GM18867 (cell line): Measurements from ENCODE around the gene SPATA1.

Experiments
- ATAC-seq: cut with Tn5 transposase; IDR thresholded peaks from one replicate; pipeline ENCODE4 v1.9.1; 2021; ENCODE audit warnings: mild to moderate bottlenecking, moderate library complexity; ENCODE audit not compliant: unreplicated experiment

Gene SPATA1, protein sequence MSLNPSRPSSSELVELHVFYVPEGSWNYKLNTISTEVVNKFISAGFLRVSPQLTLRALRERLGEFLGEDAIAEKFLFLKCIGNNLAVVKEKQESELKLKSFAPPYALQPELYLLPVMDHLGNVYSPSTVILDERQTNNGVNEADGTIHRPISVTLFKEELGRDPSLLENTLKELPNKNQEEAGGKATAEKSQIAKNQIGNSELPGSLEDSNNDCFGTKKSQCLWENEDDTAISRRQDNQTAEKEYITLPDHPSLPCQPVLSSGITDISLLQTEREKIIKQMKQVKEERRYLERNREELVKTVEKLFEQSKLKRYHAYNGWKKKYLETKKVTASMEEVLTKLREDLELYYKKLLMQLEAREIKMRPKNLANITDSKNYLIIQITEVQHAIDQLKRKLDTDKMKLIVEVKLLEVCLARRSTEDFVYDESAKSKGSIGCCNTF

DNA sequence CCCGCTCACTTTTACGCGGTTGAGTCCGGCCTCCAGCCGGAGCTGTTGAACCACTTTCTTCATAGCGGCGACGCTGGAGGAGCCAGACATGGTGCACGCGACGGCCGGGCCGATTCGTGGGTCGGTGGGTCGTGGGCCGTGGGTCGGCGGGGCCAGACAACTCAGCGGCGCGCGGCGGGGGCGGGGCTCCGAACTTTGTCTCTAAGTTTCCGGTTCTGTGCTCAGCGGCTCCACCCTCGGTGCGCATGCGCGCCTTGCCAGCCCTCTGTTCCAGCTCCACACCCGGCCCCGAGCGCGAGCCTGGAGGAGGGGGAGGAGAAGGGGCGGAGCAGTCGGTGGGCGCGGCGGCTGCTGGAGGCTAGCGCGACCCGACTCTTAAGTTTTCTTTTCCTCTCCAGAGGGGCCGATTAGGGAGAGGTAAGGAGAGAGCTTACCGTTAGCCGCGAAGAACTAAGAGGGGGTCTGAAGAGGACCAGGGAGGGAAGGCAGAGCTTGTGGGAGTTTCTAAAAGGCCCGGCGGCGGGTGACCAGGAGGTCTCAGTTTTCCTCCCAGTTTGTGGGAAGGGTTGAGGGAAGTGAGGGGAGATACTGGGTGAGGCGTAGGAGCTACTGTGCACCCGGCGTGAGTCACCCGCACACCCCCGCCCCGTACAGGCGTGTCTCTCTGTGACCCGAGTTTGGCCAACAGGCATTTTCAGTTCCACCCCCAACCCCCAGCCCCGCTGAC, at the start of gene SPATA1, which contains the start of gene GNG5:
SPATA1 (plus strand) TSS at position 385 of the 727 bp plus-strand sequence. CDS start 9,974 bp downstream, outside the sequence.
GNG5 (minus strand) TSS at position 580 of the 727 bp plus-strand sequence; CDS start at position 90, 490 bp downstream.
- peak; percentile 81 for ATAC-seq

DNA sequence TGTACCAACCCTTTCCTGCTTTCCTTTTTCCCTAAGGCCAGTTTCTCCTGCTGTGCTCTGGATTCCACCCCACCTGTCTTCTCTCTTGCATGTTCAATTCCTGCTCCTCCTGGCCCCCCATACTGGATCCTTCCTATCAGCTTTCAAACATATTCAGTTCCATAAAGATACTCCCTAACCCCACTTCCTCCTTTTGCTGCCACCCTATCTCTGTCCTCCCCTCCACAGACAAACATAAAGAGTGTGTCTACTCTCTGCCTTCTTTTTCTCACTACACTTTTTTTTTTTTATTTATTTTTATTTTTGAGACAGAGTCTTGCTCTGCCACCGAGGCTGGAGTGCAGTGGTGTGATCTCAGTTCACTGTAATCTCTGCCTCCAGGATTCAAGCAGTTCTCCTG, 44.1 kb upstream of the SPATA1 start:
- ATAC-seq: no peak

DNA sequence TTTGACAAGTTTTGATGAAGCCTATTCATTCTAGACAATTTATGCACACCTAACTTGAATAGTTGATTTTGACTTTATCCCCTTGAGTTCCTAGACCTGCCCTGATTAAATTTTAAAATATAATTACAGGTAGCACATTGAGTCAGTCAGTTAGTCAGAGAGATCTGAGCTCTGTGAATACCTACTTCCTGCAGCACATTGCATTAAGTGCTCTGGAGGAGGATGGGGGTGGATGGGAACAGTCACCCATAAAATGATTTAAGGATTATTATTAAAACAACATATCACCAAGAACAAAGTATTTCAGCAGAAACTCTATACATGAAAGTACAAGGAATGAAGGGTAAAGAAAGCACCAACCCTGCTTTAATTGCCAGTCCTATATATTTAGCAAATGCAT, 38.9 kb upstream of the SPATA1 start:
- no peak for ATAC-seq

DNA sequence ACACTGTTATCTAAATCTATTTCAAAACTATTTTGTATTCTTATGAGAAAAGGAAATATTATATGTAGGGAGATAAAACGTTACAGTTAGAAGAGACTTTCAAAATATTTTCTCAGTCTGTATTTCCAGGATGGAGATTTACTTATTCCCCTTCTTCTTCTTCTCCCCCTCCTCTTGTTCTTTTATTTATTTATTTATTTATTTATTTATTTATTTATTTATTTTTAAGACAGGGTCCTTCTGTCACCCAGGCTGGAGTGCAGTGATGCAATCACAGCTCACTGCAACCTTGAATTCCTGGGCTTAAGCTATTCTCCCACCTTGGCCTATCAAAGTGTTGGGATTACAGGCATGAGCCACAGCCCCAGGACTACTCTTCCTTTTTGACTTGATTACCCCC, 30.0 kb upstream of the SPATA1 start:
- no peak for ATAC-seq

DNA sequence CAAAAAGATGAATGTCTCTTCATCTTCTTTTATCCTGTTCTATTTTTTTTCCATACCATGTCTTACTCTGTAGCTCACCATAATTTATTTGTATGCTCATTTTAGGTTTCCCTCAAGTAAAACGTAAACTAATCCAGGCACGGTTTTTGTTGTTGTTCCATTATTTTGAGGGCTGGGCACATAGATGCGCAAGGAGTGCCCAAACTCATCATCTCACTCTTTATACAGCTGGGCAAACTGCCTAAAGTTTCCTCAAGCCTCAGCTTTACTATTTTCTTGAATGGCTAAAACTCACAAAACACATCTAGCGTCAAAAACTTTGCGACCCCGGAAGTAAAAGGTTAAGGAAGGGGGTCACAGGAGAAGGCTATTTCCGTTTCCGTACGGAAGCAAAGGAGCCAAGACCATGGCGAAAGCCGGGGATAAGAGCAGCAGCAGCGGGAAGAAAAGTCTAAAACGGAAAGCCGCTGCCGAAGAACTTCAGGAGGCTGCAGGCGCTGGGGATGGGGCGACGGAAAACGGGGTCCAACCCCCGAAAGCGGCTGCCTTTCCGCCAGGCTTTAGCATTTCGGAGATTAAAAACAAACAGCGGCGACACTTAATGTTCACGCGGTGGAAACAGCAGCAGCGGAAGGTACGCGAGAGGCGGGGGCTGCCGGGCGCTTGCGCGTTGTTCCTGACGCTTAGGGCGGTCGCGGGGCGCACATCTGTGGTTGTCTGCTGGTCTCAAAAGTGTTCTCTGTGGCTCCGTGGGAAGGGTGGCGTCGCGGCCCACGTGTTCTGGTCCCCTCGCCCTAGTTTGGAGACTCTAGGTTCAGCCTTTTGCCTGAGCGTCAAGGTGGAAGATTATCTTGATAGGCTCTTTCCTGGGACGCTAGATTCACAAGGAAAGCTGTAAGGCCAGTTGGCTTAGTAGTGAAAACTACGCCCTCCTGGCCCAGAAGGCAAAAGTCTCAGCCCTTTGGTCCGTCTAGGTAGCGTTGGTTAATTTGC, 27.0 kb upstream of the SPATA1 start, which contains the start of gene RPF1:
RPF1 (plus strand) TSS at position 391 of the 993 bp plus-strand sequence; CDS start at position 407, 16 bp downstream.
- ATAC-seq: peak; percentile 96

GRCh38 chr1:84479998-84480397, 26.2 kb upstream of the SPATA1 start:
- peak; percentile 18 for ATAC-seq

DNA sequence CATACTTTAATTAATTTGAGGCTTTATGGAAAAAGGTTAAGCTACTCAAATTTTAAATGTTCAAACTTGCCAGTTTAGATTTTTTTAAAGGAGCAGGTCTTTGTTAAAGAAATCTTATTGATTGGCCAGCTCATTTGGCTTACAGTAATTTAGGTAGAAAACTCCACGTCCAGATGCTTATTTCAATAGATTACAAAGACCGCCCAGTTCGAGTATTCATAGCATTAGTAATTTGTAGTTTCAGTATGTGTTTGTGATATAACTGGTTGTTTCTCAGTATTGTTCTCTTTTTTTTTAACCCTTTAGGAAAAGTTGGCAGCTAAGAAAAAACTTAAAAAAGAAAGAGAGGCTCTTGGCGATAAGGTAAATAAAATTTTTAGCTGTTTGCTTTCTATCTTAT, 25.5 kb upstream of the SPATA1 start:
- ATAC-seq: peak; percentile 28

GRCh38 chr1:84481317-84481716, 24.9 kb upstream of the SPATA1 start:
- no peak for ATAC-seq

DNA sequence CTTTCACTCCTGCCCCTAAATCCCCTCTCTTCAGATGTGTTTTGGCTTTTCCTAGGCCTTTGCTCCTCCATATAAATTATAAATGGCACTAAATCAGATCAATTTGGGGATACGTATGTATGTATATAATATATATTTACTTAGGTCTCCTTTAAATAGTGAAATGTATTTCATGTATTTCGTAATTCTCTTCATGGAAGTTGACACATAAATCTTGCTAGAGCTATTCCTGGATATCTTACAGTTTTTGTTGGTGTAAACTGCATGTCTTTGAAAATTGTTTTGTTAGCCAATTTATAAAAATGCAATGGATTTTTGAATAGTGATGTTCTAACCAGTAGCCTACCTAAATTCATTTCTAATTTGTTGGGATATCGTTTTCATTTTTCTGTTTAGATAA, 18.1 kb upstream of the SPATA1 start:
- no peak for ATAC-seq

DNA sequence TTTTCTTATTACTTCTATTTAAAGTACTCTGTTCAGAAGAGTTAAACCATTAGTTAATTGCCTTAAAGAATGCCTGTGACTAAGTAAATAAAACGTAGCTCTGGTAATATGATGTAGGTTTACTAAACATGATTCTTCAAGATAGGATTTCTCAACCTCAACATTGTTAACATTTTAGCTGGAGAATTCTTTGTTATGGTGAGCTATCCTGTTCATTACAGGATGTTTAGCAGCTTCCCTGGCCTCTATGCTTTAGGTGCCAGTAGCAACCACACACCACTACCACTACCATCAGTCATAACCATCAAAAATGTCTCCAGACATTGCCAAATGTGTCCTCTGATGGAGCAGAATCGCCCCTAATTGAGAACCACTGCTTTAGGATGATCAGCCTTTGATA, 16.4 kb upstream of the SPATA1 start:
- ATAC-seq: no peak

GRCh38 chr1:84492726-84493125, 13.5 kb upstream of the SPATA1 start:
- no peak for ATAC-seq

GRCh38 chr1:84493747-84494146, 12.4 kb upstream of the SPATA1 start:
- ATAC-seq: peak; percentile 53

DNA sequence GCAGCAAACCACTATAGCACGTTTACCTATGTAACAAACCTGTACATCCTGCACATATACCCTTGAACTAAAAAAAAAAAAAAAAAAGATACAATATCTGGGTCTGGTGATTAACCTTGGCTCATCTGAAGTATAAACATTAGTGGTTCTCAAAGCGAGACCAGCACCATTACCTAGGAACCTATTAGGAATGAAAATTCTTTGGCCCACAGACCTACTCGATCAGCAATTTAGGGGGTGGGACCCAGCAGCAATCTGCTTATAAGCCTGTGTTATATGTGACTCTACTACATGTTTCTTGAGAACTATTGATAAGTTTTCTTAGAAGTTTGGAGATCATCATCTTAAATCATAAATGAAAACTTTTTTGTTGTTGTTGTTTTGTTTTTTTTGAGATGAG, 9.7 kb upstream of the SPATA1 start:
- no peak for ATAC-seq

DNA sequence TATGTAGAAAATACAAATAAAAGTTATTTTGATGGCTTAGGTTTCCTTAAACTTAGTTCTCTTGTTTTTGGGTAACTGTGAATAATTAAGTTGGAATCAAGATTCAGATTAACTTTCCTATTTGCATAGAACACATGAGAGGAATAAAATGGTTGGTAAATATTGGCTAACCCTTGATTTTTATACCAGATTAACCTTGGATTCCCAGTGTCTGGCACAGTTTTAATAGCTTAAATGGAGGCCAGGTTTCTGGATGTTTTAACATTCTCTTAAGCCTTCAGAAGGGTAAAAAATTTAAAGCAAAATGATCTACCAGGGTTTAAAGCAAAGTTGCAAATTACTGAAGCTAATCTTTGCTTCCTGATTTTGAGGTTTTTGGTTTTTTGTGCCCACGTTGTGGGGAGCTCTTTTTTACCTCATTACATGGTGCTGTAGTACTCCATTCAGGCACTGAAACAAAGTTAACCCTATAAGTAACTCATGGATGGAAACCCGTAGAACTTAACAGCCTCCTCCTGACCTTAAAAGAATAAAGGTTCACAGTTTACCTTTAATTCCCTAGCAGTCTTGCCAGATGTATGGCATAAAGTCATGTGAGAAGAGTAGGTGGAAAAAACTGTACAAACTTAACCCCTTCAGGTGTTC, 8.4 kb upstream of the SPATA1 start:
- ATAC-seq: no peak

DNA sequence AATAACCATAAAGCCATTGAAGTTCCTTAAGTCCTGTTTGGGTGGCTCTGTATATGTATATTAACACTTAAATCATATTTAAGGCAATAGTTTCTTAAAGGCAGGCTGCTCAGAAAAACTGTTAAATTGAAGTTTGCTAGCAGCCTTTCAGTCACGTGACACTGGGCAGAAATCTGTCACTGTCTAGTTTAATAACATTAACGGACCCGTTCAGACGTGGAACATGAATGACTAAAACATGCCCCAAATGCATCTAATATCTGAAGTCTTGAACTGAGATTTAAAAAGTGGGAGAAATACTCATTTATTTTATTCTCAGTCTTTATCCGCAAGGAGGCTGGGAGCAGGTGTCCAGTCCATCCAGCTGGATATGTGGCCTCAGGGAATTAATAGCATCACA, 3.3 kb upstream of the SPATA1 start:
- ATAC-seq: no peak

DNA sequence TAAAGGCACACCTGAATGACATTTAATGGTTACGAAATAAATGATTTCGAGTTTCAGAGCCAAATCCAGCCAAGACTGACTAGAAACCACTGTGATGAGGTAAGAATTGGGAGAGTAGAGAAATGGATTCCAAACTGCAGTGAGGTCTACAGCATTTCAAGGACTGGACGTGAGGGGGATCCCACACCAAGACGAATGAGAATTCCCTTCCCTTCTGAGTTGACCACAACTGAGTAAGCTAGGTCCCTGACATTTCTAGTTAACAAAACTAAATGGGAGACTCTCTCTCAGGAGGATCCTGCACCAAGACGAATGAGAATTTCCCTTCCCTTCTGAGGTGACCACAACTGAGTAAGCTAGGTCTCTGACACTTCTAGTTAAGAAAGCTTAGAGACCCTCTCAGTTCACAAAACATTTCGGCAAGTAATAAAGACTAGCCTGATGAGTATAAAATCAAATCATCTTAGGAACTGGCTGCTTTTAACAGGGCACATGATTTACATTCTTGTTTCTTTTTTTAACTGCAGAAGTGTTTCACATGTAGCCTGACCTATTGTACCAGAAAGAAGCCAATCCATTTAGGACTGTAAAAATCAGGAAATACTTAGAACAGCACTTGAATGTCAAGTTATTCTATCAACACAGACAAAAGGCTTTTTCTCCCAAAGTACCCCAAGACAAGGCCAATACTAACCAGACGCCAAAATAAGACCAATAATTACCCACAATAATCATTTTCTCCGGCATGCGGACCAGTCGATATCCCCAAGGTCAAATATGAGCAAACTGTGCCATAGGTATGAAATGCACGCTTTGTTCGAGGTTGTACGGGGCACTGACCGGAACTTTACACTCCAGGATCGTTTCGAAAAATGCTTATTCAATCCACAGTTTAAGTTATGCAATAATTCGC, 1.4 kb upstream of the SPATA1 start:
- ATAC-seq: no peak

- ATAC-seq: peak; percentile 33
These were observed 639 bp upstream of the SPATA1 start for GRCh38 chr1:84505493-84506001.

DNA sequence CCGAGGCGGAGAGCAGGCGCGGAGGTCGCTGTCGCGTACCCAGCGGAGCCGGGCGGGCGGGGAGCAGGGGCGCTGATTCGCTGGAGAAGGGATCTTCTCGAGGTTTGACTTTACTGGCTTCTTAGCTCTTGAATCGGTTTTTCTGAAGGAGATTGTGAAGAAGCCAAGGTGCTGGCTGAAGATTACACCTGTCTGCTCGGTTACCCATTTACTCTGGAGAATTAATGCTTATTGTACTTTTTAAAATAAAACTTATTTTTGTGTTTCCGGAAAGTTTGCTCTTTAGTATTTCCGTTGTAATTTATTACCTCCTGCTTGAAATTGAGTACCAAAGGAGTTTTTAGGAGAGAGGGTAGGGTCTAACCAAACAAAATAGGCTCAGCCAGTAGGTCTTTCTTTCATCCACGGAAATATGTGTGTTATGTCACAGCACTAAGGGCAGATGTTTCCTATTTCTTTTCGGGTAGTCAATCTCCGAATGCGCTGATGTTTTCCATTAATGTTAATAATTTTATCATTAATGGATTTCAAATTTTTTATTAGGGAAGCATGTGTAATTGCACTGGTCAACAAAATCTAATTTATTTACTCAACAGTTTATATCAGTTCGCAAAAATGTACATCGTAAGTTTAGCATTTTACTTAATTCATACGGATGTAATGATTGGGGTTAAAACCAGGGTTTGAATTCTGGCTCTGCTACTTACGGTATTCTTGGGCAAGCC, 705 bp downstream of the SPATA1 start:
- ATAC-seq: no peak
